ENCODE data around the gene CCDC85C.

DNA sequence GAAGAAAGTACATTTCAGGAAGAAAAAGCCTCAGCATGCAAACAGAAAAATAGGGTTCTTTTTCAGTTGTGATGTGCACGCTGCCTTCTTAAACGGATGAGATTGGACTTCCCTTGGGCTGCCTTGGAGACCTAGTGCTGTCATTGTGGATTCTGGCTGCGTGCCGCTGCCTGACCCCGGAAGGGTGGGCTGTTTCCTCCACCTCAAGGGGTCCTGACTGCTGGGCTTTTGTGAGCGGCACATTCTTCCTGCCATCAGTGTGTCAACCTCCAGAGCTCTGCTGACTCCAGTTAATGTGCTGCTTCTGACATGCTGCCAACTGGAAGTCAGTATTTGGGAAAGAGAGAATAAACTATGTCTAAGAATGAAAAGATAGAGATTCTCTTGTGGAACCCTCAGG is 97.7 kb downstream of the CCDC85C start:
- TF ChIP-seq CTCF (conservative IDR thresholded peaks at IDR 0.05; ENCODE audit: low read depth, low read length) (no peak), MAZ (IDR thresholded peaks at IDR 0.05; ENCODE audit: borderline replicate concordance, low read depth, low read length) (no peak), POLR2A (IDR thresholded peaks at IDR 0.05; ENCODE audit: low read depth, low read length) (no peak), FOS (IDR thresholded peaks at IDR 0.05; ENCODE audit: low read depth, low read length) (no peak), BHLHE40 (IDR thresholded peaks at IDR 0.05; ENCODE audit: low read depth, low read length) (no peak), RCOR1 (IDR thresholded peaks at IDR 0.05; ENCODE audit: insufficient replicate concordance, low read length) (no peak)
- TF ChIP-seq, protein P1, sequence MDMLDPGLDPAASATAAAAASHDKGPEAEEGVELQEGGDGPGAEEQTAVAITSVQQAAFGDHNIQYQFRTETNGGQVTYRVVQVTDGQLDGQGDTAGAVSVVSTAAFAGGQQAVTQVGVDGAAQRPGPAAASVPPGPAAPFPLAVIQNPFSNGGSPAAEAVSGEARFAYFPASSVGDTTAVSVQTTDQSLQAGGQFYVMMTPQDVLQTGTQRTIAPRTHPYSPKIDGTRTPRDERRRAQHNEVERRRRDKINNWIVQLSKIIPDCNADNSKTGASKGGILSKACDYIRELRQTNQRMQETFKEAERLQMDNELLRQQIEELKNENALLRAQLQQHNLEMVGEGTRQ (IDR thresholded peaks at IDR 0.05; ENCODE audit: low read depth, low read length), result no peak
